PC-3 (cell line): ENCODE measurements around the gene MBOAT7. TPM values are rescaled to one million over a fixed set of nuclear protein-coding genes. Genes with fewer than 3 reads are reported as not detected.
A peak's percentile ranks its signal among the peaks of the same experiment; 100 is the strongest.

Source experiments
- ATAC-seq: fragments of 200-7000 bp; cut with Tn5 transposase; 2 replicates; pipeline ENCODE4 v1.9.1; 2020; ENCODE audit warnings: mild to moderate bottlenecking, moderate library complexity
- BruUV-seq: library from RNA; stranded (reverse); fragments of 400-500 nt; replicated peaks from 2 replicates; lab custom pipeline; 2021; lab: Mats Ljungman, UMichigan
- CTCF ChIA-PET: fragments of 300-600 bp; sonication (Branson Sonifier 250); formaldehyde crosslinking; loops from one replicate; lab custom pipeline; 2022; ENCODE audit warnings: antibody characterized with exemption; lab: Charles Lee
- POLR2A ChIA-PET: fragments of 300-600 bp; sonication (Branson Sonifier 250); formaldehyde crosslinking; loops from one replicate; lab custom pipeline; 2022; ENCODE audit warnings: antibody characterized with exemption; ENCODE audit not compliant: unreplicated experiment; lab: Charles Lee
- DNase-seq: peaks from one replicate; pipeline ENCODE4 v3.0.0-alpha.2; 2015
- H2AFZ ChIP-seq: fragments of 300-600 bp; sonication (generic); 2 replicates; pipeline ENCODE4 v1.6.0; 2016; ENCODE audit warnings: antibody characterized with exemption, low read length
- H3F3A ChIP-seq: fragments of 300-600 bp; sonication (generic); one replicate; pipeline ENCODE4 v1.6.0; 2017; ENCODE audit warnings: antibody characterized with exemption, low read length, control low read depth, mild to moderate bottlenecking; ENCODE audit not compliant: unreplicated experiment
- H3K27ac ChIP-seq: fragments of 300-600 bp; sonication (generic); 2 replicates; pipeline ENCODE4 v1.5.1; 2016; ENCODE audit warnings: mild to moderate bottlenecking, low read length
- H3K27me3 ChIP-seq: fragments of 300-600 bp; sonication (generic); 2 replicates; pipeline ENCODE4 v1.6.1; 2016; ENCODE audit warnings: low read length, mixed read lengths
- H3K36me3 ChIP-seq: fragments of 300-600 bp; sonication (generic); 2 replicates; pipeline ENCODE4 v1.6.1; 2016; ENCODE audit warnings: low read depth, mixed run types, low read length, mixed read lengths
- H3K4me1 ChIP-seq: fragments of 300-600 bp; sonication (generic); 2 replicates; pipeline ENCODE4 v1.5.1; 2016; ENCODE audit warnings: low read length; ENCODE audit not compliant: insufficient read depth
- H3K4me2 ChIP-seq: fragments of 300-600 bp; sonication (generic); 2 replicates; pipeline ENCODE4 v1.6.0; 2016; ENCODE audit warnings: low read length
- H3K4me3 ChIP-seq: fragments of 300-600 bp; sonication (generic); 2 replicates; pipeline ENCODE4 v1.5.1; 2016; ENCODE audit warnings: mild to moderate bottlenecking, low read length, mixed read lengths
- H3K79me2 ChIP-seq: fragments of 300-600 bp; sonication (generic); 2 replicates; pipeline ENCODE4 v1.6.1; 2017; ENCODE audit warnings: low read length, mixed read lengths
- H3K9ac ChIP-seq: fragments of 300-600 bp; sonication (generic); 2 replicates; pipeline ENCODE4 v1.6.0; 2016; ENCODE audit warnings: mild to moderate bottlenecking, low read length
- H3K9me2 ChIP-seq: fragments of 300-600 bp; sonication (generic); replicated peaks from 2 replicates; pipeline ENCODE4 v1.6.1; 2016; ENCODE audit warnings: mixed run types, low read length, mixed read lengths
- H3K9me3 ChIP-seq: fragments of 300-600 bp; sonication (generic); 2 replicates; pipeline ENCODE4 v1.6.1; 2016; ENCODE audit warnings: low read length, mixed read lengths
- H4K20me1 ChIP-seq: fragments of 300-600 bp; sonication (generic); 2 replicates; pipeline ENCODE4 v1.6.1; 2016; ENCODE audit warnings: low read length, mixed read lengths
- EZH2 ChIP-seq: fragments of 300-600 bp; sonication (generic); IDR thresholded peaks from one replicate; pipeline ENCODE4 v1.6.1; 2017; ENCODE audit warnings: antibody characterized with exemption, mild to moderate bottlenecking, low read length; ENCODE audit not compliant: unreplicated experiment
- EZH2phosphoT487 ChIP-seq: fragments of 300-600 bp; sonication (generic); IDR thresholded peaks from 2 replicates; pipeline ENCODE4 v1.6.1; 2018; ENCODE audit warnings: mild to moderate bottlenecking, antibody characterized with exemption, low read length, borderline replicate concordance
- intact Hi-C: fragments of 100-400 bp; cut with micrococcal nuclease; formaldehyde crosslinking; loops from 2 replicates; pipeline ENCODE4 v1.9.0; 2023
- total RNA-seq: library from RNA; depleted of rRNA; stranded (reverse); fragments of >200 nt; gene quantifications from 2 replicates; pipeline ENCODE4 v1.2.3, GENCODE V29; 2014
- TF ChIP-seq, protein P1 (sequence below): fragments of 300-600 bp; sonication (generic); conservative IDR thresholded peaks from 2 replicates; pipeline ENCODE4 v1.5.1; 2017; ENCODE audit warnings: antibody characterized with exemption, low read depth, mild to moderate bottlenecking, low read length

The MBOAT7 gene
- total RNA-seq, 1 experiment from 2014 or later: 231 TPM

GRCh38 chr19:54178581-54179261, 10.7 kb downstream of the MBOAT7 start:
- DNase-seq (peak; percentile 42), ATAC-seq (peak; percentile 68; the same call in 1 of the 2 replicates)
- TF ChIP-seq EZH2 (no peak), EZH2phosphoT487 (no peak)
- TF ChIP-seq, protein P1, sequence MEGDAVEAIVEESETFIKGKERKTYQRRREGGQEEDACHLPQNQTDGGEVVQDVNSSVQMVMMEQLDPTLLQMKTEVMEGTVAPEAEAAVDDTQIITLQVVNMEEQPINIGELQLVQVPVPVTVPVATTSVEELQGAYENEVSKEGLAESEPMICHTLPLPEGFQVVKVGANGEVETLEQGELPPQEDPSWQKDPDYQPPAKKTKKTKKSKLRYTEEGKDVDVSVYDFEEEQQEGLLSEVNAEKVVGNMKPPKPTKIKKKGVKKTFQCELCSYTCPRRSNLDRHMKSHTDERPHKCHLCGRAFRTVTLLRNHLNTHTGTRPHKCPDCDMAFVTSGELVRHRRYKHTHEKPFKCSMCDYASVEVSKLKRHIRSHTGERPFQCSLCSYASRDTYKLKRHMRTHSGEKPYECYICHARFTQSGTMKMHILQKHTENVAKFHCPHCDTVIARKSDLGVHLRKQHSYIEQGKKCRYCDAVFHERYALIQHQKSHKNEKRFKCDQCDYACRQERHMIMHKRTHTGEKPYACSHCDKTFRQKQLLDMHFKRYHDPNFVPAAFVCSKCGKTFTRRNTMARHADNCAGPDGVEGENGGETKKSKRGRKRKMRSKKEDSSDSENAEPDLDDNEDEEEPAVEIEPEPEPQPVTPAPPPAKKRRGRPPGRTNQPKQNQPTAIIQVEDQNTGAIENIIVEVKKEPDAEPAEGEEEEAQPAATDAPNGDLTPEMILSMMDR: no peak
- H3K27ac ChIP-seq: no peak overlapping the region
- CTCF ChIA-PET: no interaction called here
- H3K9me2 ChIP-seq: no peaks in the 10 kb centered on the region
- intact Hi-C loops: no loop called here
- no peaks in the 10 kb centered on the region for H3K4me1 ChIP-seq
- POLR2A ChIA-PET: no interaction called here
- H3K36me3 ChIP-seq: peaks cover 21% of the 10 kb centered on the region
- no peak overlapping the region for H2AFZ ChIP-seq
- no peak overlapping the region for H3K4me2 ChIP-seq
- H4K20me1 ChIP-seq: no peaks in the 10 kb centered on the region
- H3K79me2 ChIP-seq: no peaks in the 10 kb centered on the region
- no peaks in the 10 kb centered on the region for H3K27me3 ChIP-seq
- BruUV-seq: no TSS peak
- H3K4me3 ChIP-seq: no peak overlapping the region
- H3F3A ChIP-seq: no peaks in the 10 kb centered on the region
- no peak overlapping the region for H3K9ac ChIP-seq
- no peaks in the 10 kb centered on the region for H3K9me3 ChIP-seq

DNA sequence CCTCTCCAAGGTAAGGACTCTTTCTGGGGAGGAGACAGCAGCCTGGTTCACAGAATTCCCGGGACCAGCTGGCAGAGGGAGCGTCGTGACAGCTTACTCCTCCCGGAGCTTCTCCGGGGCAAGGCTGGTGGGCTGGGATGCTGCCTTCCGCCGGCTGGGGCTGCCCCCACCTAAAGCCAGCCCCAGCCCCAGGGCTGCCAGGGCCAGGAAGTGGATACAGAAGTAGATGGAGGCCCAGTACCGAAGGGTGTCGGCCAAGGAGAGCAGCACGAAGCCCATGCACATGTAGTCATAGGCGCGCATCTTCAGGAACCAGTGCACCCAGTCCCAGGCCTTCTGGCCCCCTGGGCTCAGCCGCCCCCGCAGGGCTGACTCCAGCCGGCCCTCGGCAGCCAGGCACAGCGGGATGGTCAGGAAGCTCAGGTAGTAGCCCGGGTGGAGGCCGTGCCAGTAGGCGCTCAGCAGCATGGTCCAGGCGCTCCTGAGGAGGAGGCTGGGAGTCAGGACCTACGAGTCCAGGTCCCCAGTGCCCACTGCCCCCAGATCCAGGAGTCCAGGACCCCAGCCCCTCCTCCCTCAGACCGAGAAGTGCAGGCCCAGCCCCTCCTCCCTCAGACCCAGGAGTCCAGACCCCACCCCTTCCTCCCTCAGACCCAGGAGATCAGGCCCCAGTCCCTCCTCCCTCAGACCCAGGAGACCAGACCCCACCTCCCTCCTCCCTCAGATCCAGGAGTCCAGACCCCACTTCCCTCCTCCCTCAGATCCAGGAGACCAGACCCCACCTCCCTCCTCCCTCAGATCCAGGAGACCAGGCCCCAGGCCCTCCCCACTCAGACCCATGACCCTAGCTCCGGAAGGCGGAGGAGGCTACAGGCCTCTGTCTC, 15.2 kb downstream of the MBOAT7 start:
- no TSS peak for BruUV-seq
- peak; percentile 1 for DNase-seq
- H3K9me2 ChIP-seq: no peaks in the 10 kb centered on the region
- no peak overlapping the region for H3K27ac ChIP-seq
- no peaks in the 10 kb centered on the region for H3K9me3 ChIP-seq
- H3K36me3 ChIP-seq: peaks cover 11% of the 10 kb centered on the region
- no peak overlapping the region for H3K9ac ChIP-seq
- peaks cover 10% of the 10 kb centered on the region; the same call in 1 of the 2 replicates for H3K4me1 ChIP-seq
- no peak overlapping the region for H2AFZ ChIP-seq
- CTCF ChIA-PET: interaction anchor here (1.0 to 1.3 kb wide), 3 partner anchors 15 kb away, joined by 3 to 4 read pairs (median 3); partner anchors contain the start of gene MBOAT7
- no peak overlapping the region for H3K4me3 ChIP-seq
- no peaks in the 10 kb centered on the region for H4K20me1 ChIP-seq
- intact Hi-C loops: loop anchor here (2.0 kb wide), 1 partner anchor 15 kb away; the partner anchor contains the start of gene MBOAT7
- H3F3A ChIP-seq: no peaks in the 10 kb centered on the region
- POLR2A ChIA-PET: interaction anchor here (0.7 to 1.3 kb wide), 2 partner anchors 15 kb away, joined by 3 to 5 read pairs; partner anchors contain the start of gene MBOAT7
- no peaks in the 10 kb centered on the region for H3K27me3 ChIP-seq
- H3K4me2 ChIP-seq: no peak overlapping the region
- TF ChIP-seq EZH2phosphoT487: no peak
- no peak for TF ChIP-seq EZH2
- TF ChIP-seq, protein P1: no peak
- no peak for ATAC-seq
- H3K79me2 ChIP-seq: no peaks in the 10 kb centered on the region
